Ecto neural progenitor cell (in vitro differentiated cells): Measurements from ENCODE around the gene DOCK3.
"Not testable (repeated sequence)": the region's sequence is repeated elsewhere in the genome, so short reads cannot be mapped to it uniquely, and the experiment has no call there.

Experiments
- DNase-seq: peaks from one replicate; pipeline ENCODE4 v3.0.0-alpha.2; 2018; ENCODE audit warnings: low spot score

Gene DOCK3

DNA sequence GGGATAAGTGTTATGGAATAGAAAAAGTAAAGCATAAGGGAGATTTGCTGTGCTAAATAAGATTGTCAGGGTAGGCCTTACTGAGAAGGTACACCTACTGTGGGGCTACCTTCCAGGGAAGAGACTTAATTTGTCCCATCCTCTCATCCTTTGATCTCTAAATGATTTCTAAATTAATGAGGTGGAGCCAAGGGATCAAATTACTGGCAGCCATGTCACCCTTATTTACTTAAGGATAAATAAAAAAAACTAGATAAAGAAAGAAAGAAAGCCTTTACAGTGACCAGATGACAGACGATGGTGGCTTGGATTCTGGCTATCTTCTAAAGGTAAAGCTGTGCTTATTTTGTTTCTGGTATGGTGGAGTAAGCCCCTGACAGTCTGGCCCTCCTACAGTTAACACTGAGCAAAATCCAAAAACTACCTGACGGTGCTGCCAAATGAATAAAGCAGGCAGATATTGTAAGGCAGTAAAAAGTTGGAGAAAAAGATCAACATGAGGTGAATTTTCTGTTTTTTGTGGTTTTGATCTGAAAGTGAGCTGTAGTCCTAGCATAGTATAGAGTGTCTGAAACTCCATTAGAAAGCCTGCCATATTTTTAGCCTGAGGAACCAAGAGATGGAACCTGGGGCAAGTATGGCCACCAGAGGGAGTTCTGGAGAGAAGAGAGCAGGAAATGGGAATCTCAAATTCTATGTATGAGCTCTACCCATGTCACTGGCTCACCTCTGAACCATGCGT lies 425.2 kb downstream of the DOCK3 start:
- peak; percentile 55 for DNase-seq

DNA sequence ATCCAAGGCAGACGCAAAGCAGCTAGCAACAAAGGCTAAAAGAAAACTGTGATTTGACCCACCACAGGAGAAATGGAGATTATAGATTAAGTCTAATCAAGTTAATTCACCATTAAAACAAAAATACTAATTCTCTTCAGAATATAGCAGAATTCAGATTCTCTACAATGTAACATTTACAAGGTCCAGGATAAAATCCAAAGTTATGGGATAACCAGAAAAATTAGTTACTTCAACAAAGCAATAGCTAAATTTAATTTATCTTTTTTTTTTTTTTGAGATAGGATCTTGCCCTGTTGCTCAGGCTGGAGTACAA lies 425.8 kb downstream of the DOCK3 start:
- DNase-seq: no peak

DNA sequence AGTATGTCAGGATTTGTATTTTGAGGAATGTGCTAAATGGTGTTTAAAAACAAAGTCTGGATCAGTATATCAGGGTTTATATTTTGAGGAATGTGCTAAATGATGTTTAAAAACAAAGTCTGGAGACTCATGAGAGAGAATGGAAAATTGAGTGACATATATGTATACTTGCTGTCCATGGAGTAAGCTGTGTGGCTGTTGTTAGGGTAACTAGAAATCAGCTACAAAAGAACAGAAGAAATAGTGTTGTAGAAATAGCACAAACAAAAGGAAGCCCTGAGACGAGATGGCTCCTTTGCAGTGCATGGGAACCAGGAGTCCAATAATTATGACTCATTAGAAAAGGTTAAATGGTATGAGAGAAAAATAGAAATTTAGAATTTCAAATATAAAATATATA lies 427.7 kb downstream of the DOCK3 start:
- no peak for DNase-seq

DNA sequence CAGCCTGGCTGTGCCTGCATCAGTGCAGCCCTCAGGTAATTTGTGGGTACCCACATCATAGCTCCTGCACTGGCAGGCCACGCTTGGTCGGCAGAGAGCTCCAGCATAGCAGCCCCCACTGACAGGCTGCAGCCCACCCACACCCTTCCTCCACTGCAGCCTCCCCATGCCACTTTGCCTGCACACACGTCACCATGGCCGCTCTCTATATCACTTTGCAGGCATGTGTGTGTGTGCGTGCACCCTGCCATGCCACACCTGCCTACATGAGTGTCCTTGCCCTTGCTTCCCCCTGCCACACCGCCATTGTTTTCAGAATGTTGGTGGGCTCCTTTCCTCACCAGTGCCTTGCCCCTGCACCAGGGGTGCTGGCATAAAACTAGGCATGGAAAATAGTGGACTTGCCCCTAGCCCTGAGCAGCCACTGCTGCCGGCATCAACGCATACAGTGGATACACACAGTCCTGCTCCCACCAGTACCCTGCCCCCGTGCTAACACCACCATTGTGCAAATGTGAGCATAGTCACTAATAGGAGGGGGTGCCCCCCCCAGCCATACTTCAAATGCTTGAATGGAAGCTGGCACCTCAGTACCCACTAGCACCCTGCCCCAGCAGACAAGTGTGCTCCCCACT lies 431.6 kb downstream of the DOCK3 start:
- no peak for DNase-seq

DNA sequence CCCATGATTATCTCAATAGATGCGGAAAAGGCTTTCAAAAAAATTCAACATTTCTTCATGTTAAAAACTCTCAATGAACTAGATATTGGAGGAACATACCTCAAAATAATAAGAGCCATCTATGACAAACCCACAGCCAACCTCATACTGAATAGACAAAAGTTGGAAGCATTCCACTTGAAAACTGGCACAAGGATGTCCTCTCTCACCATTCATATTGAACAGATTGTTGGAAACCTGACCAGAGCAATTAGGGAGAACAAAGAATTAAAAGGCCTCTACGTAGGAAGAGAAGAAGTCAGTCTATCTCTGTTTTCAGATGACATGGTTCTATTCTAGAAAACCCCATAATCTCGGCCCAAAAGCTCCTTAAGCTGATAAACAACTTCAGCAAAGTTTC lies 435.9 kb downstream of the DOCK3 start:
- no peak for DNase-seq

DNA sequence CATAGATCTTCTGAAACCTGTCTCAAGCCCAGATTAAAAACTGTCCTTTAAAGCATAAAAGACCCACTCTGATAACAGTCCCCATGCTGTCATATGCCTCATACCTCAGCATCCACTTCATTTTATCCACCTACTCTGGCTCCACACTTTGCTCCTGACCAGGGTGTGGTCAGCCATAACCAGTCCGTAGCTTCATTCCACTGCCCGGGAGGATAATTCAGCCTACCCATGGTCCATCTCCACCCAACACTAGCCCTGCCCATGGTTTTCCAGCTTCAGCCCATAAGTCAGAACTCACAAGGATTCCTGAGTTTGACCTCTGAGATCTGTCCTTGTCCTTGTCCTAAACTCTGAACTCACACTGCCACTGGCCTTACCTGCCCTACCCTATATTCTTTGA lies 448.2 kb downstream of the DOCK3 start:
- DNase-seq: no peak

DNA sequence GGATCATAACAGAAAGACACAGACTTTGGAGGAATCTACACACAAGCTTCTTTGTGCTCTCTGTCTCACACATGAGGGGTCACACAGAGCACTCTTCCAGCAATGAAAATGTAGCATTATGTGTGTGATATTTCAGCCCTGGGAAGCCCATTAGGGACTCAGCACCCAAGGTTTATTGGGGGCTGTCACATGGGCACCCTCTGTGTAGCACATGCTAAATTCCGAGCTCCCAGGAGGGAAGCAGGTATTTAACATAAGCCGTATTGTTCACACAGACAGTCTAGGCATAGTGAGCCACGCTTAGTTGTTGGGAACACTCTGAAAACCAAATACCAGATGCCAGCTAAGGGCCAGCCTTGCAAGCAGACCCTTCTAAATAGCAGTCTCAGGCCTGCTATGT lies 448.8 kb downstream of the DOCK3 start:
- DNase-seq: no peak

DNA sequence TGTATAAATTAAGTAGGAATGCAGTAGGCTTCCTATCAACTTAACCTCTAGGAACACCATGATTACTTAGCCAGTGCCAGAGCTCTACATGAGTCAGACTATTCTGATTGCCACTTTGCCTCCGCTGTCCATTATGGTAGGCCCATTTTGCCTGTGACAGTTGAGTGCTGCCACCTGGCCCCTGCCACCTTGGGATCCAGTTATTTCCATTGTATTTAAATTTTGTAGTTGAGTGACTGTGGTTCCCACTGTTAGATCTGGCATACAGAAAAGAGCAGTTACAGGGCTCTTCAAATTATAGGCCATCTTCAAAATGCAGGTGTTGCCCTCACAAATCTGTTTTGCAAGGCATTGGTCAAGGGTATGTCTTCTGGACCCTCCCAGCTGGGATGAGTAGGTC lies 456.9 kb downstream of the DOCK3 start:
- DNase-seq: not testable (repeated sequence)

DNA sequence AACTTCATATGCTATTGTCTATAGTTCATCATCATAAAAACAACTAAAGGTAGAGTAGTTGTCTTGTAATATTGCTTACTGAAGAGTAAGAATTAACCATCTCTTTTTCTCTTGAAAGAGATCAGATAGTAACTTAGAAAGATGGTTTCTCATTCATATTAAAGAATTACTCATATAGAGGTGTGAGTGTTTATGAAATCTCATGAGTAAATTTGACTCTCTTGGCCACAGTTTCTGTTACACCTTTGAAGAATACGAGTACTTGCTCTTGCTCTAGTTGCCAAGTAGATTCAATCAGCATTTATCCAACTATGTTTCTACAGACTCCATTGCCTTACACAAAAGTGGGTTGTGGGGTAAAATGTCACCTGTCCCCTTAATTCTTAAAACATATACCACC lies 463.0 kb downstream of the DOCK3 start:
- DNase-seq: no peak

DNA sequence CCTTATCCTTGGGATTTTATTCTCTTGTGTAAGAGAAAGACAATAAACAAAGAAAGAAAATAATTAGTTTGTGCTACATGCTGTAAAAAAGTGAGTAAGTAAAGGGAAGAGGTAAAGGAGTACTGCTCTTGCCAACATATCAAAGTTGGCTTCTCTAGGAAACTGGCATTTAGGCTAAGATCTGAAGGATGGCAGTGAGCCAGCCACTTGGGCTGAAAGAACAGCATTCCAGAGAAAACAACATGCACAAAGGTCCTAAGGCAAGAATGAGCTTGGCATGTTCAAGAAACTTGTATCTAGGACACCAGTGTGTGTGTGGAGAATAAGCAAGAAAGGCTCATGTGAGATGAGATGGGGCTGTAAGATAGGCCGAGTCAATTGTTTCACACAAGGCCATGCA lies 464.9 kb downstream of the DOCK3 start:
- no peak for DNase-seq

DNA sequence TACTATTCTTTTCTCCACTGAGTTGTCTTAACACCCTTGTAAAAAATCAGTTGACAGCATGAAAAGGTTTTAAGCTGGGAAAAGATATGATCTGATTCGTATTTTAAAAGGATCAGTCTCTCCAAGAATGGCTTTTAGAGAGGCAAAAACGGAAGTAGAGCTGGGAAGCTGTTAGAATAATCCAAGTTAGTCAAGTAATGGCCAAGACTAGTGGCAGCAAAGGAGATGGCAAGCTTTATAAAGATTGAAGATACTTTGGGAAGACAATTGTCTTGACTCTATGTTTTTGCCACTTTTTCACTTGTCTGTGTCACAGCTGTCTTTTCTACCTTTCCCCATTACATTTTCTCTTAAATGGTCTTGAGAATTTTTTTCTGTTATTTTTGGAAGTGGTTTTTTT lies 466.8 kb downstream of the DOCK3 start:
- DNase-seq: no peak

DNA sequence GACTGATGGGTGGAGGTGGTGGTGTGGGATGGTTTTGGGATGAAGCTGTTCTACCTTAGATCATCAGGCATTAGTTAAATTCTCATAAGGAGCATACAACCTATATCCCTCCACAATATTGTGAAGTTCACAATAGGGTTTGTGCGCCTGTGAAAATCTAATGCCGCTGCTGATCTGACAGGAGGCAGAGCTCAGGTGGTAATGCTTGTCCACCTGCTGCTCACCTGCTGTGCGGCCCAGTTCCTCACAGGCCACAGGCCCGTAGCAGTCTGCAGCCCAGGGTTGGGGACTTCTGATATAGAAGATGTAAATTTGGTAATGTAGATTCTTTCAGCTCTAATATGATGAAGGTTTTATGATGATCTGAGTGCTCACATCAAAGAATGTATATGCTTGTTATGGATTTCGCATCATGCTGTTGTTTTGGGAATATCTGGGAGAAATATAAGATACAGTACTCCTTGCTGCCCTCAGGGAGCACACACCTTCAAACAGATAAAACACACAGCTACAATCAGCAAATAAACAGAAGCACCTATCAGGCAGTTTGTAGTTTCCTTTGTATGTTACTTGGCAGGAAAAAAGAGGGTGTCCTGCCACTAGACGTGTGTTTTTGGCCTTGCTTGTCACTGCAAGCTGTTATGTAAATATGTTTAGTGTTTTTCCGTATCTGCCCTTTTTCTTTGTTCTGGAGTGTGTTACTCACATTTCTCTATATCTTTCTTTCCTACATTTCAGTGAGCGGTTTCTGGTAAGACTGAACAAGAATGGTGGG lies 471.3 kb downstream of the DOCK3 start:
- no peak for DNase-seq

DNA sequence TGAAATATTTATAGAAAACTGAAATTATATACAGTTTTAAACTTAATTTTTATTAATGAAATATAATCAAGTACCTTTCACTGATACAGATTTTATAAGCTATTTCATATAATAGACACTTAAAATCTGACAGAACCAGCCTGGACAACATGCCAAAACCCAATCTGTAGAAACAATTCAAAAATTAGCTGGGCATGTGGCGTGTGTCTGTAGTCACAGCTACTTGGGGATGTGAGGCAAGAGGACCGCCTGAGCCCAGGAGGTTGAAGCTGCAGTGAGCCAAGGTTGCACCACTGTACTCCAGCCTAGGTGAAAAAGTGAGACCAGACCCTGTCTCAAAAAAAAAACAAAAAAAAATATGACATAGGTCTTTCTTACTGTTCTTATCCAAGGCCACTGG lies 472.1 kb downstream of the DOCK3 start:
- DNase-seq: no peak

DNA sequence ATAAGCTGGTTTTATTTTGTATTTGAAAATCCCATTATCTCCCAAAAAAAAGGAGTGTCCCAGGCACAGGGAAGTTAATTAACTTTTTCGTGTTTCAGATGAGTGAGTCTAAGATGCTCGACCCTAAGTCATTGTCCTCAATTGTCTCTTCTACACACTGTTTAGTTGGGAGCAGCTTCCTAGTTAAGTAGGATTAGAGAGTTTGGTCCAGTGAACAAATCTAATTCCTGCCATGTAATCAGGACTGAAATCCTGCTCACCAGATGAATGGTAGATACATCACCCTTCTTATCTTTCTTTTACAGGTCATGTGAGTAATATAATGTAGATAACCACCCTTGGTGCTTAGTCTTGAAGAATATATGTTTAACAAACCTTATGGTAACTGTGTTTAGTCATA lies 481.4 kb downstream of the DOCK3 start:
- no peak for DNase-seq

DNA sequence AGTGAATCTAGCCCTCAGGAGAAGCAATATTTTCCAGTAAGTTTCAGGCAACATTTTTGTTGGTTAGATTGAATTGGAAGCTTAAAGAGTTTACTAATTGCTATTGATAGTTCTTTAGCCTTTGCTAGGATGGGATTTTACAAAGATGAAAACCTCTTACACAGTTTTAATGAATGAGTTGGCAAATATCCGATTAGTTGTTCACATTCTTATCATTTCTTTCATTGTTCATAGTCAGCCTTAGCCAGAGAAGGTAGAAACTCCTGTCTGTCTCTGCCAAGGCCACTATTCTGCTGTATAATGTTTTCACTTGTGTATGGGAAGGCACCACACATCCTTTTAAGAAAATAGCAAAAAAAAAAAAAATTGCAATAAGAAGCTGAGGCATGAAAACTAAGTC lies 488.3 kb downstream of the DOCK3 start:
- DNase-seq: no peak

DNA sequence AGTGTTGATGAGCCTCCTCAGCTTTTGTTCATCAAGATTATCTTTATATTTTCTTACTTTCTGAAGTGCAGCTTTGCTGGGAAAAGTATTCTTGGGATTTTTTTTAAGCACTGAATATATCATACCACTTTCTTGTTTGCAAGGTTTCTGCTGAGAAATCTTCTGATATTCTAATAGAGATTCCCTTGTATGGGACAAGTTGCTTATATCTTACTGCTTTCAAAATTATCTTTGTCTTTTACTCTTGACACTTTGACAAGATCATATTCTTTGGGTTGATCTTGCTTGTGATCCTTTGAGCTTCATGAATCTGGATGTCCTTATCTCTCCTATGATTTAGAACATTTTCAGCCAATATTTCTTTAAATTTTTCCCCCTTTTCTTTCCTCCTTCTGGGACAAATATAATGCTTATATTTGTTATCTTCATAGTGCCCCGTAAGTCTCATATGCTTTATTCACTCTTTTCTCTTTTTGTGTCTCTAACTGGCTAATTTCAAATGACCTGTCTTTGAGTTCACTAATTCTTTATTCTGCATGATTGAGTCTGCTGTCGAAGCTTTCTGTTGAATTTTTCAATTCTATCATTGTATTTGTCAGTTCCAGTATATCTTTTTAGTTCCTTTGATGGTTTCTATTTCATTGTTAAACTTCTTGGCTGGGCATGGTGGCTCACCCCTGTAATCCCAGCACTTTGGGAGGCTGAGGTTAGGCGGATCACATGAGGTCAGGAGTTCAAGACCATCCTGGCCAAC lies 499.0 kb downstream of the DOCK3 start:
- no peak for DNase-seq

DNA sequence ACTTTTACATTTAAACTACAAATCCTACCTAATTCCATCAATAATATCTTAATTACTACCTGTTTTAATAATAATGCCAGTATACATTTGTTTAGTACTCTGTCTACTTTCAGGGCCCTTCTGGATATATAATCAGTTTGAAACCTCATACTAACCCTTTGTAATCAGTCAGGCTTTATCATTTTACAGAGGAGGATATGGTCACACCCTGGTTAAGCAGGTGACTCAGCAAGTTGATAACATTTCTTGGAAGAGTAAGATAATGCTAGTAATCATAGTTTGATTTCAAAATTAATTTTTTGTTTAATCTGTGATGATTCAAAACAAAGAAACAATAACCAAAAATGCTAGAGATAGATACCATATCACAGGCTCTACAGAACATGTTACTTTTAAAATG lies 502.2 kb downstream of the DOCK3 start:
- DNase-seq: no peak

DNA sequence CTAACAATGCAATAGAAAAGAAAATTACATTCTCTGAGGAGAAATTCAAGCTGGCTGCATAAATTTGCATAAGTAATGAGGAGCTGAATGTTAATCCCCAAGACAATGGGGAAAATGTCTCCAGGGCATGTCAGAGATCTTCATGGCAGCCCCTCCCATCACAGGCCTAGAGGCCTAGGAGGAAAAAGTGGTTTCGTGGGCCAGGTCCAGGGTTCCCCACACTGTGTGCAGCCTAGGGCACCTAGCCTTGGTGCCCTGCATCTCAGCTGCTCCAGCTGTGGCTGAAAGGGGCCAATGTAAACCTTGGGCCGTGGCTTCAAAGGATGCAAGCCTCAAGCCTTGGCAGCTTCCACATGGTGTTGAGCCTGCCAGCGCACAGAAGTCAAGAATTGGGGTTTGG lies 511.7 kb downstream of the DOCK3 start:
- DNase-seq: not testable (repeated sequence)

DNA sequence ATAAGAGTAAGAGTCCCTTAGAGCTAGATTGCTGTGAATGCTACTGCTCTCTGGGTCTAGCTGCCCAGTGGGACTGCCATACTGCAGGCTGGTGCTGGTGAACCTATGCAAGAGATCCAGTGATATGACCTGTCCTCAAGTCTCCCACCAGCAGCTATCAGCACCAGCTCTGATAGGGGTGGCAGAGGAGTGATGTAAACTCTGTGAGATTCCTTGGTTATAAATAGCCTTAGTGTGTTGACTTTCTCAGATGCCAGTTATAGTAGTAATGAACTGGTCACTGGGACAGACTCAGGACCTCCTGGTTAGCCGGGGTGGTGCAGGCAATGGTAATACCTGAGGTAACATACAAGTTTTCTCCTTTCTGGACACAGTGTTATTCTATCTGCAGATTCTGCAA lies 515.5 kb downstream of the DOCK3 start:
- no peak for DNase-seq

DNA sequence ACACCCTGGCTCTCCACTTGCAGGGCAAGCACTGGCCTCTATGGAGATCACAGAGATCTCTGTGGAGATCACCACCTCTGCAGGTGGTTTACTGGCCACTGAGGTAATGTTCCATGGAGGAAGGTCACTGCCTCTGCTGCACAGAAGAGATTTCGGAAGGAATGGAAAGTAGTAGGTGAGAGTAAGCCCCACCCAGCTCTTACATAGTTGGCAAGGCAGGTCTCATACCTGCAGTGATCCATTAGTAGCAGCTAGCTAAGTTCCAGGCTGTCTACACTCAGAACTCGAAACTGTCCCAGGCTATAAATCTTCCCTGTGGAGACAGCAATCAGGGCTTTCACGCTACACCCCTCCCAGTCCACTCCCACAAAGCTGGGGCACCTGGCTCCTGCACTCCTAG lies 516.1 kb downstream of the DOCK3 start:
- no peak for DNase-seq

DNA sequence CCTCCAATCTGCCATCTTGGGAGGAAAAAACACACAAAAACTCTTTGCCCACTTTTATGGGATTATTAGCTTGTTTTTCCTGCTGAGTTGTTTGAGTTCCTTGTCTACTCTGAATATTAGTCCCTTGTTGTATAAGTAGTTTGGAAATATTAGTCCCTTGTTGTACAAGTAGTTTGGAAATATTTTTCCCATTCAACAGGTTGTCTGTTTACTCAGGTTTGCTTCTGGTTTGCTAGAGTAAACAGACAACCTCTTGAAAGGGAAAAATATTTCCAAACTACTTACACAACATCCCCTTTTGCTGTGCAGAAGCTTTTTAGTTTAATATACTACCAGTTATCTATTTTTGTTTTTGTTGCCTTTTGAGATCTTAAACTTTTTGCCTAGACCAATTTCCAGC lies 517.0 kb downstream of the DOCK3 start:
- DNase-seq: no peak

DNA sequence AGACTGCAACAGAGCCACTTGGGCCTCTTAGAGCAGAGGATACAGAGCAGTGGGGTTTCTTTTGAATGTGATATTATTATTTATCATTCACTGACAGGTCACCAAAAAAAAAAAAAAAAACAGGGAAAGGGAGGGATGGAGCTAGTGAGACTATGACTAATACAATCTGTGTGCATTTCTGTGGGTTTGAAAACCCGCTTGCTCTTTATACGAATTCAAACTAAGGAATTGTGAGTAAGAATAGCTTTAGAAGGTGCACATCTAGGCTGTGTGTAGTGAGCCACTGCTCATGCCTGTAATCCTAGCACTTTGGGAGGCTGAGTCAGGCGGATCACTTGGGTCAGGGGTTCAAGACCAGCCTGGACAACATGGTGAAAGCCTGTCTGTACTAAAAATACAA lies 523.8 kb downstream of the DOCK3 start:
- DNase-seq: no peak

DNA sequence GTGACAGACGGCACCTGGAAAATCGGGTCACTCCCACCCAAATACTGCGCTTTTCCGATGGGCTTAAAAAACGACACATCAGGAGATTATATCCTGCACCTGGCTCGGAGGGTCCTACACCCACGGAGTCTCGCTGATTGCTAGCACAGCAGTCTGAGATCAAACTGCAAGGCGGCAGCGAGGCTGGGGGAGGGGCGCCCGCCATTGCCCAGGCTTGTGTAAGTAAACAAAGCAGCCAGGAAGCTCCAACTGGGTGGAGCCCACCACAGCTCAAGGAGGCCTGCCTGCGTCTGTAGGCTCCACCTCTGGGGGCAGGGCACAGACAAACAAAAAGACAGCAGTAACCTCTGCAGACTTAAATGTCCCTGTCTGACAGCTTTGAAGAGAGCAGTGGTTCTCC lies 524.6 kb downstream of the DOCK3 start:
- DNase-seq: not testable (repeated sequence)
